Cardiac septum (tissue), 1 donor: ENCODE data around the gene CIAO1. TPM values are rescaled to one million over a fixed set of nuclear protein-coding genes. Genes with fewer than 3 reads are reported as not detected.

Source experiments
- DNase-seq: peaks from one replicate; pipeline ENCODE4 v3.0.0-alpha.2; 2020; ENCODE audit warnings: low spot score
- intact Hi-C: fragments of 100-400 bp; cut with DNase I; formaldehyde crosslinking; loops from one replicate; pipeline ENCODE4 v1.14.0; 2022
- total RNA-seq: library from RNA; stranded (reverse); fragmentation: NEBNext Ultra II Directional; extraction: Animal tissue kit (Norgen Biotek cat#: 25700); gene quantifications from one replicate; pipeline ENCODE4 v1.2.1, GENCODE V29; 2021
- donor health status: DM: no; HTN: no; CAD: no.

CIAO1 gene
- total RNA-seq, 1 donor from 2014 or later: 56.1 TPM

DNA sequence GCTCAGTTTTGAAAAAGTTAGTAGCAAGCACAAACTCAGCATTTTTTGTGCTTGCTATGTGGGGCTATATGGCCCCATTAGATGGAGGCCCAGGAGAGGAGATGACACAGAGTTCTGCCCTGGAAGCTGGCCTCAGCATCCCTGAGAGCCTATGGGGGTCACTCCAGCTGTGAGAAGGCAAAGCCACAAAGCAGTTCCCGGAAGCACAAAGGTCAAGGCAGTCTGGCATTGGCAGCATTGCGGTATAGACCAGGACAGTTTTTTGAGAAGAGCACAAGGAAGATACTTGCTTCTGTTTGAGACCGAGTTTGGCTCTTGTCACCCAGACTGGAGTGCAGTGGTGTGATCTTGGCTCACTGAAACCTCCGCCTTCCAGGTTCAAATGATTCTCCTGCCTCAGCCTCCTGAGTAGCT is 51.6 kb downstream of the CIAO1 start:
- intact Hi-C loops: no loop called here
- no peak for DNase-seq

DNA sequence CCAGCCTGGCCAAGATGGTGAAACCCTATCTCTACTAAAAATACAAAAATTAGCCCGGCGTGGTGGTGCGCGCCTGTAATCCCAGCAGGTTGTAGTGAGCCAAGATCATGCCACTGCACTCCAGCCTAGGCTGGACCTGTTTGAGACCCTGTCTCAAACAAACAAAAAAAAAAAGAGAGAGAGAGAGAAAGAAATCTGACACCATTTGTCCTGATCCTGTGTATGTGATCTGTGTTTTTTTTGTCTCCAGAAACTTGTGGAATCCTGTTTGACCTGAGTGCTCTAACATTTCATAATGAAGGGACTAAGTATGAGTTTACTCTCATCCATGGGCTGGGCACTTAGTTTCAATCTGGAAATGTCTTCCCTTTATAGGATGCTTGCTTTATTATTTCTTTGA is 52.7 kb downstream of the CIAO1 start:
- intact Hi-C loops: no loop called here
- no peak for DNase-seq

DNA sequence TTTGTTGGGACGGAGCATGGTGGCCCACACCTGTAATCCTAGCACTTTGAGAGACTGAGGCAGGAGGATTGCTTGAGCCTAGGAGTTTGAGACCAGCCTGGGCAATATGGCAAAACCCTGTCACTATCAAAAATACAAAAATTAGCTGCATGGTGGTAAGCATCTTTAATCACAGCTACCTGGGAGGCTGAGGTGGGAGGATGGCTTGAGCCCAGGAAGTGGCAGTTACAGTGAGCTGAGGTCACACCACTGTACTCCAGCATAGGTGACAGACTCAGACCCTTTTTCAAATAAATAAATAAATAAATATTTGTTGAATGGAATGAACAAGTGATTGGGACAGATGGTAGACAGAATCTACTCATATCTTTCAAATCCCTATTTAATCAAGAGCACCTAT is 53.4 kb downstream of the CIAO1 start:
- intact Hi-C loops: no loop called here

DNA sequence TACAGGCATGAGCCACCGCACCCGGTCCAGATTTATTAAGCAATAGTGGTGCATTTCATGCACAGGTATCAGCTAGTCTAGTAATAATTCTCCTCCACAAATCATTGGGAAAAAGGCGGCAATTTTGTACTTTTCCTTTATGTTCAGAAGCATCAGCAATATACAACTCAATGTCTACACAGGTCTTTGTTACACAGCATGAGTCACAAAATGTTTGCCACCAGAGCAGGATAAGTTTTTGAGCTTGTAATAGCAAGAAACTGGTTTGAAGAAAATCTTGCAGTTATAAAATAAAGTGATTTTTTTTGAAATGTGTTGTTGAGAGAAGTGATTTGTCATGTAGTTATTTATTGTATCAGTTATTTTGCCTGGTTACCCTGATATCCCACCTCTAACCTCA is 54.3 kb downstream of the CIAO1 start:
- intact Hi-C loops: no loop called here
- DNase-seq: no peak

More for the DNA sequence above, 53.4 kb downstream of the CIAO1 start:
- DNase-seq: no peak

DNA sequence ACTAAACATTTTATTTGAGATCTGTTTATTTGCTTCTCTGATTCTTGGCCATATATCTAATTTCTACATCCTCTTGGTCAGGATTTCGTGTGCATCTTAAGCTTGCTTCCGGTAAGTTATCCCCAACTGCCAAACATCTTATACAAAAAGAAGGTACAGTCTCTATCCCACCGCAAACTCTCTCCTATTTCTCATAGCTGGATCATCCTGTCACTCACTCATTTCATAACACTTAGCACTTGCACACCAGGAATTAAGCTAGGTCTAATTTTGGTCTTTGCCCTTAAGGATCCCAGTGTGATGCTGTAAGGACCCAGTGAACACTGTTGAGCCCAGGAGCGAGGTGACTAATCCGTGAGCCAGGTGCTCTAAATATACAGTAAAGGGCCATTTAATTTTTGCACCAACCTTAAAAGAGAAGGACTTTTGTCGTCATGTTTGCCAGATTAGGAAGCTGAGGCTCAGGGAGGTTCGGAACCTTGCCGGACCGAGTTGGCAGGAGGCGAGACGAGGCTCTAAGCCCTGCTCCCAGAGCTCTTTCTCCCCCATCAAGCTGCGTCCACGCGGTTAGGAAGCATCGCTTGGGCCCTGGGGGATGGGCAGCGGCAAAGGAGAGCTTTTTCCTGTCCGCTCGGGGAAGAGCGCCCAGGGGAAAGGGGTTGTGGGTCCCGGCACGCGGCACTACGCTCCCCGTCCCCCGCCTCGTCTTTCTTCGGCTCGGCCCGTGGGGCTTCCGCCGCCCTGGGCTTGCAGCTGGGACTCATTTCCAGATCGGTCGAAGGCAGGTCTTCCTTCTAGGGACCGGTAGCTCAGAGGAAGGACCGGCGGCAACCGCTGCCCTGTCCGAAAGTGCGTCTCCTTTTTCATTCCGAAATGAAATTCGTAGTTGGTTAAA is 55.0 kb downstream of the CIAO1 start:
- intact Hi-C loops: no loop called here
- DNase-seq: no peak

Other genes starting within 250 kb of the CIAO1 start
- gene GPAT2, start 231.3 kb upstream of the CIAO1 start, total RNA-seq: 6.6 TPM
- gene ADRA2B, start 149.7 kb upstream of the CIAO1 start, total RNA-seq: 5.5 TPM
- gene ASTL, start 127.7 kb upstream of the CIAO1 start, total RNA-seq: not detected
- gene DUSP2, start 120.8 kb upstream of the CIAO1 start, total RNA-seq: 1.3 TPM
- 142 TPM for gene STARD7, start 57.4 kb upstream of the CIAO1 start, total RNA-seq
- gene TMEM127, start 228 bp upstream of the CIAO1 start, total RNA-seq: 92.7 TPM
- gene SNRNP200, start 39.3 kb downstream of the CIAO1 start, total RNA-seq: 62.2 TPM
- 0.83 TPM for gene ITPRIPL1, start 59.1 kb downstream of the CIAO1 start, total RNA-seq
- 0.32 TPM for gene NCAPH, start 69.5 kb downstream of the CIAO1 start, total RNA-seq
- gene NEURL3, start 239.1 kb downstream of the CIAO1 start, total RNA-seq: not detected